Hematopoietic multipotent progenitor cell (in vitro differentiated cells): ENCODE data around the gene MYL9. TPM values are rescaled to one million over a fixed set of nuclear protein-coding genes. Genes with fewer than 3 reads are reported as not detected.

Experiments used
- DNase-seq, 3 donors: peaks; one replicate each; pipeline ENCODE4 v3.0.0-alpha.2; 2011 to 2015; ENCODE audit warnings: low read depth in 2 of 3, low spot score in 2 of 3
- total RNA-seq: library from RNA; depleted of rRNA; stranded (reverse); fragments of >200 nt; gene quantifications from one replicate; pipeline ENCODE4 v1.2.3, GENCODE V29; 2012

Gene MYL9
- total RNA-seq, 1 donor = 0.81 TPM

- DNase-seq = no peak
Observed at GRCh38 chr20:36525620-36526365, 15.5 kb upstream of the MYL9 start.

GRCh38 chr20:36526521-36527011 is 14.8 kb upstream of the MYL9 start:
- no peak for DNase-seq

DNA sequence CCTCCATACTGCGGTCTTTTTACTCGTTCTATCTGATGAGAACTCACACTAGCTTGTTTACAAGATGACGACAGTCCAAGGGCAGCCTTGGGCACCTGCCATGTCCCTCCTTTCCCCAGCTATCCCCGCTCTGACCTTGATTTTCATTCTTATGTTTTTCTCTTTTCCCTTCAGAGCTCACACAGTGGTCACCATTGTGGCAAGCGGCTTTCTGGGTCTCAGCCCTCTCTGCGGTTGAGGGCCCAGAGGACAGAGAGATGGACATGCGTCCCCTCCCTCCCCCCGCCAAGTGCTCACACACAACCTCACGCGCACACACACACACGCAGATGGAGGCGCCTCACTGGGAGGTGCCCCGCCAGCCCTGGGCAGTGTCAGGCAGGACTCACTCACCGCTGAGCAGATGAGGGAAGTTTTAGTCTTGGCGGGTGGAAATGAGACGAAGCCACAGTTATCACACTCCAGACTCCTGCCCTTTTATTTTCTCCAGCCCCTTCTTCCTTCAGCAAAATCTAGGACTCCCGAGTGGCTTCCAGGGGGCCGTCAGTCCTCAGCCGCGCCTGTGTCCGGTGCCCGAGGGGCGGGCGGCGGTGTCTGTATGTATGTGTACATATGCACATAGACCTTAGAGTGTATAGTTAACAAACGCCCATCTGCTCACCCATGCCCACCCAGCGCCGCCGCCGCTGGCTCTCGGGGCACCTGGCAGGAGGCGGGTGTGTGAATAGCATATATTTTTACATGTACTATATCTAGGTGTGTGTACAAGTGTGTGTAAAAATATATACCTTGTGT is 13.8 kb upstream of the MYL9 start:
- DNase-seq = no peak

DNA sequence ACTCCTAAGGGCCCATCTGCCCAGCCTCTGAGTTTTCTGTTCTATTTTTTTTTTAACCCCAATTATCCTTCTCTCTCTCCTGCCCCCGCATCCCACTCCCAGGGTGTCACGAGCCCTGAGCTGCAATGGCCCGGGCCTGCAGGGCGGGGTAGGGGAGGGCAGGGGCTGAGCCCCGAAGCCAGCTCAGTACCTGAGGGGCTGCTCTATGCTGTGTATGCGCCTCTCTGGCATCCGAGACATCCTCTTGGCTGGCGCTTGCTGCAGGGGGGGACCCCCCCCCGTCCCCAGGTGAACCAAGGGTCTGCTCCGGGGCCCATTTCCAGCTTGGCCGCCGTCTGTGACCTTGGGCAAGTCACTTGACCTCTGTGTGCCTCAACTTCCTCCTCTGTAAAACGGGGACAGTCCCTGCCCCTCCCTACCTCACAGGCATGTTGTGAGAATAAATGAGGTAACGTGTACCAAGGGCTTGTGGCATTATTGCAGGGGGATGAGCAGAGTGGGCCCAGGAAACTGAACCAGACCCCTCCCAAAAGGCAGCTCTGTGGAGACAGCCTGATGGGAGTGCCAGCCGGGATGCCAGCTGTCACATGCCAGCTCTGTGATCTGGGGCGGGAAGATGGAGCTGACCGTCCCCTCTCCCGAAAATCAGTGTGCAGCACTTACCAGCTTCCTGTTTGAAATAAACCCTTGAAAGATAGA is 13.0 kb upstream of the MYL9 start:
- no peak for DNase-seq

DNA sequence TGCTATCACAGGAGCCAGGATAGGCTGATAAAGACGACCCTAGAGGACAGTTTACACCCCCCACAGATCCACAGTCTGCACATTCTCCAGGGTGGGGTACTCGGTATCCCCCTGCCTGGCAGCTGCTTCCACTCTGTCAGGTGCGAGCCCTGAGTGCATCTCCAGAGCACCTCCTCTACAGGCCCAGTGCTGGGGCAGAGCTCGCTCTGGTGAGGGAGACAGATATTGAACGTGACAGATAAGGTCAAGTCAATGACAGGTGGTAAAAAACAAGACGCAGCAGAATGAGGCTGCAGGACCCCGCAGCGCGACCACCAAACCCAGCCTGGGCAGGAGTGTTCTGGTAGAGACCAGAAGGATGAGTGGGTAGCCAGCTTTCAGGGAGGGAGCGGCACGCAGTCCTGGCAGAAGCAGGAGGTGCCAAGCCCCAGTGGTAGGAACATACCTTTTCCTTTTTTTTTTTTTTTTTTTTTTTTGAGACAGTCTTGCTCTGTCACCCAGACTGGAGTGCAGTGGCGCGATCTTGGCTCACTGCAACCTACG is 12.4 kb upstream of the MYL9 start:
- DNase-seq = no peak

GRCh38 chr20:36532388-36532787 is 8.9 kb upstream of the MYL9 start:
- DNase-seq = no peak

GRCh38 chr20:36532822-36533221 is 8.5 kb upstream of the MYL9 start:
- DNase-seq = no peak

DNA sequence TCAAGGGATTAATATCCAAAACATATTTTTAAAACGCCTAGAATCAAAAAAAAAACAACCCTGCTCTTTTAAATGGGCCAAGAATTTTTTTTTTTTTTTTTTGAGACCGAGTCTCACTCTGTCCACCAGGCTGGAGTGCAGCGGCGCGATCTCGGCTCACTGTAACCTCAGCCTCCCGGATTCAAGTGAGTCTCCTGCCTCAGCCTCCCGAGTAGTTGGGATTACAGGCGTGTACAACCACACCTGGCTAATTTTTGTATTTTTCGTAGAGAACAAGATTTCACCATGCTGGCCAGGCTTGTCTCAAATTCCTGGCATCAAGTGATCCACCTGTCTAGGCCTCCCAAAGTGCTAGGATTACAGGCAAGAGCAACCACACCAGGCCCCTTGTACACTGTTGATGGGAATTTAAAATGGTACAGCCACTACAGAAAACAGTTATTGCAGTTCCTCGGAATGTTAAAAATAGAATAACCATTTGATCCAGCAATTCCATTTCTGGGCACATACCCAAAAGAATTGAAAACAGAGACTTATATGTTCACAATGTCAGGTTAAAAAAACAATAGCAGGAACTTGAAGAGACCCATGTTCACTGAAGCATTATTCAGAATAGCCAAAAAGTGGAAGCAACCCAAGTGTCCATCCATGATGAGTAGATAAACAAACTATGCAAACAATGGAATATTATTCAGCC is 3.1 kb upstream of the MYL9 start:
- no peak for DNase-seq

GRCh38 chr20:36540551-36541211 is 638 bp upstream of the MYL9 start:
- DNase-seq = peak in 1 of 3 donors; percentile 5

DNA sequence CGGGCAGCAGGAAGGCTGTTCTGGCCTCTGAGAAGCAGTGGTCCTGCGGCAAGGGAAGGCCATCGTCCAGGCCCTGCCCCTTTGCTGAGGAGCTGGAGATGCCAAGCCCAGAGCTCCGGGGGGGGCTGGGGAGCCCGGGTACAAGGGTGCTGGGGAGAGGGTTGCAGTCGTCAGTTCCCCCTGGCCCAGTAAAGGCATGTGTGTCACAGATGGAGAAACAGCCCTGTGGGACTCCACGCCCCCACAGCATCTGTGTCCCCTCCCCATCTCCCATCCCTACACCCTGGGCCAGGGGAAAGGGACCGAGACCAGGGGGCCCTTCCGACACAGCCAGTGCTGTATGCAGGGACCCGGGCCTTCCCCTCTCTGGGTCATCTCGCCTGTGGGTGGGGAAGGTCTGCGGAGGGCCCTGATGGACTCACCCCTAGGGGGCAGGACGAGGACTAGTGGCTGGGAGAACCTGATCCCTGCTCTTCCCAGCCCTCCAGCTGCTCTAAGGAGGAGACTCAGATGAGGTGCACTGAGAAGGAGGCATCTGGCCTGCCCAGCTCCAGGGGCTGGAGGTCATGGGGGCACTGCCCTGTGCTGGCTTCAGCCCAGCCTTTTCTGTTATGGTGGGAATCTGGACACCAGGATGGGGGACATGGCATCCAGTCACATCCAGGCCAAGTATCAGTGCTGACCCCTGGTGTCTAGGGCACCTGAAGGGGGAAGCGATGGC is 609 bp downstream of the MYL9 start:
- DNase-seq = peak in 2 of 3 donors; percentile 15

DNA sequence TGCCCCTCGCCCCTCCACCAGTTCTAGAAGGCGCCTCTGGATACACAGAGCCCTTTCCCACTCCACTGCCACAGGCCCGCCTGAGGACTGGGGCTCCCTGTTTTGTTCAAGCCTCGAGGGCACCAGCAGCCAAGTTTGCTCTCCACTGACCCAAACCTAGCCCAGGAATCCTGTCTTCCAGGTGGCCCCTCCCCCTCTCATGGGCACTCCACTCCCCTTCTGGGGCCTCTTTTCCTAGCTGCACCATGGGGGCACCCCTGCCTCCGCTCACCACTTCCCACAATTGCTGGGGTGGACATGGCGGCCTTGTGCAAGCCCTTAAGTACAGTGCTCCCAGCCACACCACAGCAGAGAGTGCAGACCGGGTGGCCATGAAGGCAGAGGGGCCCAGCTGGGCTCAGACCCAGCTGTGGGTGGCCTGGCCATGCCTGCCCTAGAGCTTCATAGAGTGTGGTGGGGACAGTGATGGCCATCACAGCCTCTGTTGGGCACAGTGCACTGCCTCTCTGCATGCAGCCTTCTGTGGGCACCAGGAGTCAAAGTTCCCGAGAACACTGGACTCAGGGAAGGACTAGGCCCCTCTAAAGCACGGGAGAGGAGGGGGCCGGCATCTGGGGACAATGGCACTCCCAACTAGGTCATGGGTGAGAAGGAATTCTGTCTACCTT is 1.3 kb downstream of the MYL9 start:
- no peak for DNase-seq

DNA sequence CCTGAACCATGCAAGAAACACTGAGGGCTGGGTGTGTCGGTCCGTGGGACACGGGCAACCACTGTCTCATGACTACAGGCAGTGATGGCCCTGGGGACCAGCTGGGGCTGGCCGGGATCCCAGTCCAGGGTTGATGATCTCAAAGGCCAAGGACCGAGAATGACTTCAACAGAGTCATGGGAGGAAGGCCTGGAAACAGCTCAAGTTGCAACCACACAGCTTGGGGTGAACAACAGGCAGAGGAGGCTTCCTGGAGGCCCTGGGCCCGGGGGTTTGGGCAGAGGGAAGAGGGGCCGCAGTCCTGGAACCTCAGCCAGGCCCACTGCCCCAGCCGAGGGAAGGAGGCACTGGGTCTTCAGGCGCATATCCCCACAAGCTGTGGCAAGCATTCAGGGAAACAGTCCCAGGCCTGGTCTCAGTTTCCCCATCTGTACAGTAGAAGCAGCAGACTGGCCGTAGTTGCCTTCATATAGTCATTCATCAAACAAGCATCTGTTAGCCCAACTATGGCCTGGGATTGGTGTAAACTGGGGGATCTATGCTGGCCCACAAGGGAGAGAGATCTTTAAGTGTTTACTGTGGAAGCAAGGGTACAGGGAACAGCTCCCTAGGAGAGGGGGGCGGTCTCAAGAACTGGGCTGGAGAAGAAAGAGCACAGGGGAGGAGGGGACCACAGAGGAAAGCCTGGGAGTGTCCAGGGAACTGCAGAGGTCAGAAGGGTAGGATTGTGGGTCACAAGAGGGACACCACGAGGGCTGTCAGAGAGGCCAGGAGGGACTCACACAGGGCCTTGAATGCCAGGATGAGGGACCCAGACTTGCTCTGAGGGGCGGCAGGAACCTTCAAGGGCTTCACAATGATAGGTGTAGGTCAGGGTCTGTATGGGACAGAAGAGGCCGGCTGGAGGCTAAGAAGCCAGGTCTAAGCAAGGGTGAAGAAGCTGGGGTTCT is 2.1 kb downstream of the MYL9 start:
- DNase-seq = no peak

DNA sequence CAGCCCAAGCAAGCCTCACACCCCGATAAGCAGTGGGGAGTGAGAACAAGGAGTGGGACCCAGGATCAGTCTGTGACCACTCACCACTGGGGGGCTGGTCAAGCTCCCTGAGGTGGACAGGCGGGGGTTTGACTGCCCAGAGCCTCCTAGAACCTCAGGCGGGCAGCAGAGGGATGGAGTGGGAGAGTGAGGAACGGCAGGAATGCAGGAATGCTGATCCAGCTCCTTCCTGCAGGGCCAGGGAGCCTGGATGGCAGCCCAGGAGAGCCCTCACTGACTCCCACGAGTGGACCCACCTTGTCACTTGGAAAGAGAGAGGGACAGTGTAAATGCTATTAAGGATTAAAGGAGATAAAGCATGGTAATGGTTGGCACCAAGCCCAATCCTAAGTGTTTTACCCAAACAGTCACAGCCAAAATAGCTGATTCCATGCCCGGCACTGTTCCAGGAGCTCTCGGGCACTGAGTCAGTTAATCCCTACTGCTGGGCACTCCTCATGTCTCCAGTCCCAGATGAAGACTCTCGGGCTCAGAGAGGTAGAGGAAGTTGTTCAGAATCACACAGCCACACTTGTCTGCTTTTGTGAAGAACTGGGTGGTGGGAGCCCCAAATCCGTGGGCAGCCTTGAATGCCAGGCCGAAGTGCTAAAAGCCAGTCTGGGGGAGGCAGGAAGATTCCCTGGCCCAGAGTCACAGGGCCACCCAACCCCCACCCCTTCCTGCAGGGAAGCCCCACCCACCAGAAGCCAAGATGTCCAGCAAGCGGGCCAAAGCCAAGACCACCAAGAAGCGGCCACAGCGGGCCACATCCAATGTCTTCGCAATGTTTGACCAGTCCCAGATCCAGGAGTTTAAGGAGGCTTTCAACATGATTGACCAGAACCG is 3.1 kb downstream of the MYL9 start:
- DNase-seq = no peak

DNA sequence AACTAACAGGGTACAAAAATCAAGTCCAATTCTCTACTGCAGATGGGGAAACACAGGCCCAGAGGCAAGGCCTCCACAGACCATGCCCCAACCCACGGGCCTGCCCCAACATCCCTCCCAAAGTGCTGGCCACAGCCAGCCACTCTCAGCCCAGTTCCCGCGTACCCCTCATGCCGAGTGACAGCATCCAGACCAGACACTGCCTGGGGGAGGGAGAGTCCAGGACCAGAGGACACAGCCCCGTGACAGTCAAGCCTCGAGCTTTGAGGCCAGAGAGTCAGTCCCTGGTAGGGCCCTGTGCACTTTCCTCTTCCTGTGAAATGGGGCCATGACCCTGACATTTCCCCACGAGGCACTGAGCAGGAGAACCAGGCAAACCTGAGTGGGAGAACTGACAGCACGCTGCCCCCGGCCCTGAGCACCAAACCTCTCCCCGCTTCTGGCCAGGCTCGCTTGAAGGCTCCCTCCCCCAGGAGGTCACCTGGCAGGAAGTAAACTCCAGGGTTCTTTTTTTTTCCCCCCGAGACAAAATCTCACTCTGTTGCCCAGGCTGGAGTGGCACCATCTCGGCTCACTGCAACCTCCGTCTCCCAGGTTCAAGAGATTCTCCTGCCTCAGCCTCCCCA is 4.9 kb downstream of the MYL9 start:
- no peak for DNase-seq

- no peak for DNase-seq
Observed at GRCh38 chr20:36547186-36548005, 6.1 kb downstream of the MYL9 start.

- peak in 1 of 3 donors; percentile 30 for DNase-seq
Observed at GRCh38 chr20:36548006-36548315, 6.6 kb downstream of the MYL9 start.
